H1 (cell line): ENCODE data around the gene MGAT4B. TPM values are rescaled to one million over a fixed set of nuclear protein-coding genes. Genes with fewer than 3 reads are reported as not detected.

ENCODE experiments used
- CTCF ChIA-PET: fragments of 300-600 bp; sonication (Branson Sonifier 250); formaldehyde crosslinking; loops from one replicate; lab custom pipeline; 2021; ENCODE audit not compliant: partially characterized antibody; lab: Charles Lee
- POLR2A ChIA-PET: fragments of 300-600 bp; sonication (Branson Sonifier 250); formaldehyde crosslinking; loops from one replicate; lab custom pipeline; 2021; ENCODE audit warnings: inconsistent platforms; ENCODE audit not compliant: partially characterized antibody; lab: Charles Lee
- DNase-seq, 2 experiments: peaks; one replicate each; pipeline versions ENCODE4 v3.0.0 to v3.0.0-alpha.2; 2010 to 2022; ENCODE audit warnings: low spot score in 2 of 2, low read depth in 1 of 2, mixed read lengths in 1 of 2
- FAIRE-seq: peaks from 2 replicates; lab custom pipeline; 2011; peaks lifted over from hg19 to GRCh38; lab: Jason Lieb, UNC
- H2AFZ ChIP-seq: 2 replicates; pipeline ENCODE4 v1.8.1; 2012; ENCODE audit warnings: low read length, inconsistent platforms
- H2AK5ac ChIP-seq: 2 replicates; pipeline ENCODE4 v1.6.1; 2013; ENCODE audit warnings: low read depth, low read length
- H2BK120ac ChIP-seq: replicated peaks from 2 replicates; pipeline ENCODE3; 2013; ENCODE audit warnings: low read depth, low read length, inconsistent platforms
- H2BK12ac ChIP-seq: 2 replicates; pipeline ENCODE4 v1.6.1; 2013; ENCODE audit warnings: low read depth, low read length
- H2BK15ac ChIP-seq: 2 replicates; pipeline ENCODE4 v1.6.1; 2013; ENCODE audit warnings: low read length
- H2BK20ac ChIP-seq: 2 replicates; pipeline ENCODE4 v1.6.1; 2013; ENCODE audit warnings: low read length
- H2BK5ac ChIP-seq: 2 replicates; pipeline ENCODE4 v1.6.1; 2013; ENCODE audit warnings: low read depth, low read length
- H3K14ac ChIP-seq: 2 replicates; pipeline ENCODE4 v1.6.1; 2013; ENCODE audit warnings: inconsistent platforms; ENCODE audit not compliant: insufficient read length
- H3K18ac ChIP-seq: 2 replicates; pipeline ENCODE4 v1.6.1; 2013; ENCODE audit warnings: low read length; ENCODE audit errors: extremely low read depth
- H3K23ac ChIP-seq: 2 replicates; pipeline ENCODE4 v1.6.1; 2013; ENCODE audit warnings: inconsistent platforms; ENCODE audit not compliant: insufficient read length
- H3K23me2 ChIP-seq: 2 replicates; pipeline ENCODE4 v1.6.1; 2013; ENCODE audit warnings: low read depth, low read length
- H3K27ac ChIP-seq: 2 replicates; pipeline ENCODE4 v1.6.1; 2011; ENCODE audit warnings: low read depth, low read length, inconsistent platforms
- H3K27me3 ChIP-seq, 4 experiments: replicated peaks in 1 of 4; 1 replicate in 1 of 4; 2 replicates in 3 of 4; pipeline versions ENCODE4 v1.6.1 to v1.8.1; 2011 to 2013; ENCODE audit warnings: low read length in 3 of 4, mild to moderate bottlenecking in 3 of 4, inconsistent platforms in 2 of 4, mixed read lengths in 2 of 4, moderate library complexity in 1 of 4; ENCODE audit not compliant: control insufficient read depth in 3 of 4, insufficient read depth in 3 of 4; ENCODE audit errors: extremely low read depth in 1 of 4
- H3K36me3 ChIP-seq, 4 experiments: 2 replicates each; pipeline versions ENCODE4 v1.6.1 to v1.8.1; 2011 to 2013; ENCODE audit warnings: mild to moderate bottlenecking in 4 of 4, low read length in 3 of 4, moderate library complexity in 2 of 4, control low read depth in 1 of 4, inconsistent platforms in 1 of 4; ENCODE audit not compliant: insufficient read depth in 4 of 4, control insufficient read depth in 2 of 4
- H3K4ac ChIP-seq: replicated peaks from 2 replicates; pipeline ENCODE3; 2013; ENCODE audit warnings: low read length, low read depth, mixed read lengths, inconsistent platforms; ENCODE audit not compliant: insufficient read length
- H3K4me1 ChIP-seq, 4 experiments: replicated peaks in 1 of 4; 1 replicate in 1 of 4; 2 replicates in 3 of 4; pipeline versions ENCODE4 v1.6.1 to v1.8.1; 2011 to 2013; ENCODE audit warnings: low read length in 3 of 4, inconsistent platforms in 2 of 4, mixed read lengths in 1 of 4; ENCODE audit not compliant: insufficient read depth in 4 of 4, control insufficient read depth in 3 of 4
- H3K4me2 ChIP-seq, 2 experiments: 2 replicates each; pipeline versions ENCODE4 v1.6.1 to v1.8.1; 2011 to 2013; ENCODE audit warnings: low read depth in 2 of 2, low read length in 2 of 2, control low read depth in 1 of 2, inconsistent platforms in 1 of 2, mild to moderate bottlenecking in 1 of 2; ENCODE audit not compliant: insufficient read depth in 1 of 2
- H3K4me3 ChIP-seq, 4 experiments: fragments of 200-600, 300-600 bp in 1 of 4; sonication (generic), shearing (Covaris generic), sonication (Bioruptor Twin) in 1 of 4; 2 replicates each; pipeline versions ENCODE4 v1.5.1 to v1.8.1; 2011 to 2016; ENCODE audit warnings: low read length in 4 of 4, low read depth in 3 of 4, control low read depth in 2 of 4, inconsistent platforms in 2 of 4, mild to moderate bottlenecking in 2 of 4, mixed read lengths in 1 of 4, moderate library complexity in 1 of 4; ENCODE audit not compliant: insufficient read depth in 2 of 4; ENCODE audit errors: extremely low read depth in 1 of 4
- H3K56ac ChIP-seq: replicated peaks from 2 replicates; pipeline ENCODE3; 2013; ENCODE audit warnings: low read depth, mild to moderate bottlenecking, mixed read lengths, low read length, inconsistent platforms; ENCODE audit not compliant: insufficient read length
- H3K79me1 ChIP-seq: 2 replicates; pipeline ENCODE4 v1.6.1; 2013; ENCODE audit warnings: low read depth, low read length, control low read depth
- H3K79me2 ChIP-seq, 2 experiments: 2 replicates each; pipeline versions ENCODE4 v1.6.1 to v1.8.1; 2012 to 2013; ENCODE audit warnings: low read length in 2 of 2, mild to moderate bottlenecking in 2 of 2, inconsistent platforms in 1 of 2; ENCODE audit not compliant: insufficient read depth in 2 of 2, control insufficient read depth in 1 of 2
- H3K9ac ChIP-seq, 4 experiments: replicated peaks in 1 of 4; 1 replicate in 1 of 4; 2 replicates in 3 of 4; pipeline versions ENCODE4 v1.6.1 to v1.8.1; 2011 to 2013; ENCODE audit warnings: low read depth in 3 of 4, low read length in 3 of 4, control low read depth in 2 of 4, mild to moderate bottlenecking in 2 of 4, moderate library complexity in 2 of 4, inconsistent platforms in 1 of 4; ENCODE audit errors: extremely low read depth in 1 of 4
- H3K9me3 ChIP-seq, 2 experiments: 2 replicates each; pipeline versions ENCODE4 v1.6.1 to v1.8.1; 2012 to 2013; ENCODE audit warnings: mild to moderate bottlenecking in 2 of 2, moderate library complexity in 2 of 2, control low read depth in 1 of 2, inconsistent platforms in 1 of 2, low read depth in 1 of 2, low read length in 1 of 2, mixed read lengths in 1 of 2; ENCODE audit not compliant: insufficient read depth in 2 of 2
- H4K20me1 ChIP-seq, 2 experiments: replicated peaks in 1 of 2; 2 replicates each; pipeline versions ENCODE3 to v1.8.1; 2011 to 2013; ENCODE audit warnings: inconsistent platforms in 2 of 2, low read length in 2 of 2, mild to moderate bottlenecking in 1 of 2; ENCODE audit not compliant: insufficient read depth in 2 of 2, control insufficient read depth in 1 of 2
- H4K5ac ChIP-seq: 2 replicates; pipeline ENCODE4 v1.6.1; 2013; ENCODE audit warnings: low read length, low read depth, mixed read lengths, inconsistent platforms; ENCODE audit not compliant: insufficient read length
- H4K8ac ChIP-seq: 2 replicates; pipeline ENCODE4 v1.8.0; 2013; ENCODE audit warnings: mild to moderate bottlenecking, moderate library complexity, low read length, inconsistent platforms; ENCODE audit not compliant: insufficient read depth; ENCODE audit errors: extremely low read depth
- H4K91ac ChIP-seq: replicated peaks from 2 replicates; pipeline ENCODE3; 2013; ENCODE audit warnings: low read length, mixed read lengths, inconsistent platforms; ENCODE audit not compliant: insufficient read length
- EGR1 ChIP-seq: IDR thresholded peaks from 2 replicates; pipeline ENCODE4 v1.6.1; 2011; ENCODE audit warnings: low read depth, low read length, borderline replicate concordance
- RXRA ChIP-seq: IDR thresholded peaks from 2 replicates; pipeline ENCODE4 v1.6.1; 2011; ENCODE audit warnings: low read depth, mild to moderate bottlenecking, low read length, moderate library complexity; ENCODE audit not compliant: insufficient read depth
- SIN3A ChIP-seq, 2 experiments: IDR thresholded peaks in 1 of 2; conservative IDR thresholded peaks in 1 of 2; 2 replicates each; pipeline ENCODE4 v1.6.1; 2011 to 2012; ENCODE audit warnings: low read length in 2 of 2, improper control_type of control experiment in 1 of 2, low read depth in 1 of 2, mild to moderate bottlenecking in 1 of 2
- SP4 ChIP-seq: IDR thresholded peaks from 2 replicates; pipeline ENCODE4 v1.6.1; 2012; ENCODE audit warnings: low read length, inconsistent platforms
- WGBS, 2 experiments: shearing (Covaris generic) in 1 of 2; methylation state at CpG; one replicate each; pipeline versions ENCODE4 v1.1.6 to v1.1.7; 2013 to 2015; ENCODE audit warnings: low lambda C conversion rate in 2 of 2, mixed read lengths in 2 of 2, inconsistent platforms in 1 of 2, low coverage in 1 of 2, missing lambda C conversion rate in 1 of 2; ENCODE audit not compliant: insufficient replicate concordance in 2 of 2, insufficient coverage in 1 of 2, insufficient read length in 1 of 2; ENCODE audit errors: extremely low coverage in 1 of 2, missing lambda C conversion rate in 1 of 2; 5-methylcytosine and 5-hydroxymethylcytosine counted together
- polyA plus RNA-seq, 7 experiments: library from polyadenylated mRNA; depleted of rRNA in 3 of 7; stranded (reverse) in 5 of 7; unstranded in 2 of 7; fragments of >200 nt in 5 of 7; fragments of 200-250 nt in 2 of 7; gene quantifications; 1 replicate in 5 of 7; 2 replicates in 1 of 7; 4 replicates in 1 of 7; pipeline versions ENCODE4 v1.2.1 to v1.2.3, GENCODE V29; 2011 to 2013; ENCODE audit warnings: missing spikeins in 2 of 7, mixed read lengths in 2 of 7
- total RNA-seq: library from RNA; stranded (reverse); fragmentation: NEBNext Ultra II Directional; extraction: Animal tissue kit (Norgen Biotek cat#: 25700); gene quantifications from 2 replicates; pipeline ENCODE4 v1.2.1, GENCODE V29; 2021
- TF ChIP-seq, protein P1 (sequence below), 3 experiments: IDR thresholded peaks; 1 replicate in 2 of 3; 2 replicates in 1 of 3; pipeline versions ENCODE4 v1.5.1 to v1.6.1; 2011; ENCODE audit warnings: low read length in 3 of 3, mild to moderate bottlenecking in 3 of 3, inconsistent platforms in 2 of 3, low read depth in 1 of 3, moderate library complexity in 1 of 3; ENCODE audit not compliant: insufficient read depth in 1 of 3; ENCODE audit errors: control extremely low read depth in 1 of 3

Gene MGAT4B
- total and polyA plus RNA-seq, 2 of the 8 experiments (the other 6 are each of a cell fraction or from before 2014, with no cell fraction given) = 116 to 128 TPM

DNA sequence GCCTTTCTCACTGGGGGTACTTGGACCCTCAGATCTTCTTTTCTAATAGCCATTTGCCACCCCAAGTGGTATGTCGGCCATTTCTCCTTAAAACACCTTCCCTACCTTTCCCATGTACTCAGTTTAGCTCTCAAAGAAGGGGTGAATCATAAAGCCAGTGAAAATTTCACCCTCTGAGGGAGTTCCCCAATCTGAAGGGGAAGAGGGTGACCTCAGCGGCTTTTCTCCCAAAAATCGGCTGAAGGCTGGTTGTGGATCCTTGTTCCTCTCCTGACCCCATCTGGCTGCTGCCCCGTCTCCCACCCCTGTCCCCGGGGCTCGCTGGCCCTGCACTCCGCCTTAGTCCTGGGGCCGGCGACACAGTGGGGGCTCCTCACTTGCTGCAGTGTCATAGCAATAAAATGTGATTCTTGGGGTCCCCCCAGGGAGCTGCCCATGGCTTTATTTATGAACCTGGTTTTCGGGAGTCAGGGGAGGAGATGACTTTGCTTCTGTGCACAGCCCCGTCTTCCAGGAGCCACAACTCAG, 30.2 kb downstream of the MGAT4B start:
- Histone ChIP-seq H3K23me2 (no peaks in the 10 kb centered on the region), H3K9ac (no peak overlapping the region), H4K5ac (no peak overlapping the region), H3K27me3 (no peaks in the 10 kb centered on the region), H3K36me3 (peaks cover 15 to 43% (median 41%) of the 10 kb centered on the region in 4 experiments; a peak in 7 of 8 replicates), H2AFZ (no peak overlapping the region), H3K4me2 (no peak overlapping the region), H2AK5ac (no peak overlapping the region), H3K18ac (no peak overlapping the region), H4K20me1 (peaks cover 0 to 6% of the 10 kb centered on the region in 2 experiments), H3K79me1 (no peaks in the 10 kb centered on the region; the same call in 1 of the 2 replicates), H2BK15ac (no peak overlapping the region), H2BK120ac (no peak overlapping the region), H3K56ac (no peak overlapping the region), H2BK12ac (no peak overlapping the region), H3K27ac (no peak overlapping the region), H3K4ac (no peak overlapping the region), H2BK20ac (no peak overlapping the region), H3K23ac (no peak overlapping the region), H3K14ac (no peak overlapping the region), H3K9me3 (no peaks in the 10 kb centered on the region), H3K79me2 (no peaks in the 10 kb centered on the region), H2BK5ac (no peak overlapping the region)
- no peak for FAIRE-seq
- POLR2A ChIA-PET = interaction anchor here (0.6 to 2.2 kb wide), 3 partner anchors 9 to 20 kb away, joined by 3 to 10 read pairs (median 5); no protein-coding TSS in a partner anchor
- WGBS, 2 experiments = 95% methylated on average over 11 of the region's 11 CpGs; no CpG with 5 or more reads in 1 of the 2 experiments
- TF ChIP-seq RXRA (no peak), SIN3A (conservative IDR thresholded peaks at IDR 0.05 in 1 of 2, IDR thresholded peaks at IDR 0.05 in 1 of 2; ENCODE audit: low read depth in 1 of 2, low read length in 2 of 2) (no peak), SP4 (no peak), EGR1 (no peak)
- TF ChIP-seq, protein P1, sequence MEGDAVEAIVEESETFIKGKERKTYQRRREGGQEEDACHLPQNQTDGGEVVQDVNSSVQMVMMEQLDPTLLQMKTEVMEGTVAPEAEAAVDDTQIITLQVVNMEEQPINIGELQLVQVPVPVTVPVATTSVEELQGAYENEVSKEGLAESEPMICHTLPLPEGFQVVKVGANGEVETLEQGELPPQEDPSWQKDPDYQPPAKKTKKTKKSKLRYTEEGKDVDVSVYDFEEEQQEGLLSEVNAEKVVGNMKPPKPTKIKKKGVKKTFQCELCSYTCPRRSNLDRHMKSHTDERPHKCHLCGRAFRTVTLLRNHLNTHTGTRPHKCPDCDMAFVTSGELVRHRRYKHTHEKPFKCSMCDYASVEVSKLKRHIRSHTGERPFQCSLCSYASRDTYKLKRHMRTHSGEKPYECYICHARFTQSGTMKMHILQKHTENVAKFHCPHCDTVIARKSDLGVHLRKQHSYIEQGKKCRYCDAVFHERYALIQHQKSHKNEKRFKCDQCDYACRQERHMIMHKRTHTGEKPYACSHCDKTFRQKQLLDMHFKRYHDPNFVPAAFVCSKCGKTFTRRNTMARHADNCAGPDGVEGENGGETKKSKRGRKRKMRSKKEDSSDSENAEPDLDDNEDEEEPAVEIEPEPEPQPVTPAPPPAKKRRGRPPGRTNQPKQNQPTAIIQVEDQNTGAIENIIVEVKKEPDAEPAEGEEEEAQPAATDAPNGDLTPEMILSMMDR (IDR thresholded peaks at IDR 0.05; ENCODE audit: control extremely low read depth in 1 of 3, insufficient read depth in 1 of 3, low read depth in 1 of 3, low read length in 3 of 3) = no peak
- TF ChIP-seq, all 59 proteins: peak for 0
- CTCF ChIA-PET = interaction anchor here (0.8 to 4.0 kb wide), 6 partner anchors 12 to 44 kb away, joined by 3 to 32 read pairs (median 4); partner anchors contain the start of gene MAML1
- Histone ChIP-seq H4K91ac (no peak overlapping the region), H3K4me3 (no peak overlapping the region), H4K8ac (no peak overlapping the region), H3K4me1 (no peaks in the 10 kb centered on the region)
- no peak for DNase-seq
